Astrocyte (in vitro differentiated cells and primary cell): ENCODE data around the gene PDZD2.
"Not testable (repeated sequence)": the region's sequence is repeated elsewhere in the genome, so short reads cannot be mapped to it uniquely, and the experiment has no call there.

Experiments used
- CTCF ChIP-seq: IDR thresholded peaks from 2 replicates; pipeline ENCODE4 v1.5.1; 2011; ENCODE audit warnings: low read depth, mild to moderate bottlenecking, inconsistent platforms, low read length, moderate library complexity; ENCODE audit not compliant: insufficient read depth
- EZH2 ChIP-seq: IDR thresholded peaks from 2 replicates; pipeline ENCODE4 v1.6.1; 2012; ENCODE audit warnings: mild to moderate bottlenecking, low read length, inconsistent platforms; ENCODE audit not compliant: insufficient read depth

- TF ChIP-seq CTCF, EZH2: not testable (repeated sequence)
Observed at GRCh38 chr5:31691408-31691807, 52.5 kb downstream of the PDZD2 start.
